Measurements from ENCODE around the gene UGT1A1. TPM values are rescaled to one million over a fixed set of nuclear protein-coding genes. Genes with fewer than 3 reads are reported as not detected.

Gene UGT1A1
- total and polyA plus RNA-seq, 10 of the 15 experiments (the other 5 are each of a cell fraction or from before 2014, with no cell fraction given): not detected

- no peaks in the 10 kb centered on the region for H3K79me2 ChIP-seq (ENCODE audit: control insufficient read depth, insufficient read depth, low read length)
- in situ Hi-C loops (cut with MboI): no loop called here
- no peak overlapping the region for H3K27ac ChIP-seq (ENCODE audit: control insufficient read depth, insufficient read depth)
- ATAC-seq (no peak), FAIRE-seq (no peak), DNase-seq (ENCODE audit: low read depth, low spot score) (no peak)
- SMC1A ChIA-PET (ENCODE audit: uncharacterized antibody, unreplicated experiment): no interaction called here
- H3K4me2 ChIP-seq (ENCODE audit: control insufficient read depth, insufficient read depth): no peak overlapping the region
- intact Hi-C loops (cut with micrococcal nuclease; ENCODE audit: unreplicated experiment): no loop called here
- H3K36me3 ChIP-seq (ENCODE audit: control insufficient read depth in 2 of 2, insufficient read depth in 2 of 2, low read length in 1 of 2): no peaks in the 10 kb centered on the region
- no peak overlapping the region for H2AFZ ChIP-seq (ENCODE audit: control insufficient read depth, low read depth, low read length)
- no peaks in the 10 kb centered on the region for H3K4me1 ChIP-seq (ENCODE audit: control insufficient read depth, insufficient read depth, low read length)
- no peaks in the 10 kb centered on the region; a peak in 3 of 4 replicates for H3K27me3 ChIP-seq (replicated peaks in 1 of 2; ENCODE audit: control insufficient read depth in 2 of 2, insufficient read depth in 2 of 2, low read length in 1 of 2)
- POLR2A ChIA-PET: no interaction called here
- WGBS (ENCODE audit: insufficient coverage, insufficient replicate concordance, low lambda C conversion rate, missing lambda C conversion rate): 60% methylated on average over 21 of the region's 21 CpGs
- RAD21 ChIA-PET (ENCODE audit: unreplicated experiment): no interaction called here
- no TSS peak for BruUV-seq (replicated peaks)
- CTCF ChIA-PET: no interaction called here
- no peak overlapping the region for H3K9ac ChIP-seq (ENCODE audit: control insufficient read depth, insufficient read depth, low read length)
- H3K9me3 ChIP-seq (replicated peaks; ENCODE audit: control insufficient read depth, insufficient read depth, low read length): no peaks in the 10 kb centered on the region
- TF ChIP-seq RCOR1 (conservative IDR thresholded peaks at IDR 0.05; ENCODE audit: low read depth, low read length) (no peak), CEBPZ (IDR thresholded peaks at IDR 0.05; ENCODE audit: low read depth, low read length) (no peak), SREBF2 (IDR thresholded peaks at IDR 0.05; ENCODE audit: low read length) (no peak), BCLAF1 (IDR thresholded peaks at IDR 0.05) (no peak), GATAD2B (conservative IDR thresholded peaks at IDR 0.05; ENCODE audit: low read depth) (no peak), PKNOX1 (IDR thresholded peaks at IDR 0.05) (no peak), BRCA1 (IDR thresholded peaks at IDR 0.05; ENCODE audit: low read depth, low read length) (no peak)
- H3K4me3 ChIP-seq: no peak overlapping the region
- H4K20me1 ChIP-seq (ENCODE audit: control insufficient read depth, insufficient read depth): no peaks in the 10 kb centered on the region
These were observed 62.2 kb downstream of the UGT1A1 start for GRCh38 chr2:233822101-233822771.

Other genes starting within 250 kb of the UGT1A1 start
Only the 7 nearest of the 12 such genes appear.
- gene UGT1A9, start 88.4 kb upstream of the UGT1A1 start, total RNA-seq (2014; rRNA removed): not detected in 2 replicates
- not detected in 2 replicates for gene UGT1A9, start 88.4 kb upstream of the UGT1A1 start, total RNA-seq (2014; rRNA removed; fragmentation: Illumina TruSeq; extraction: Trizol)
- gene UGT1A9, start 88.4 kb upstream of the UGT1A1 start, total RNA-seq (2021): not detected in 2 replicates
- not detected in 2 replicates for gene UGT1A9, start 88.4 kb upstream of the UGT1A1 start, polyA plus RNA-seq (2011; rRNA removed)
- gene UGT1A9, start 88.4 kb upstream of the UGT1A1 start, polyA plus RNA-seq (2014; fragmentation: Illumina TruSeq; extraction: Trizol): not detected in 2 replicates
- gene UGT1A9, start 88.4 kb upstream of the UGT1A1 start, polyA plus RNA-seq (2014; fragmentation: Nextera tagmentation; extraction: Ambion mirVana): not detected
- gene UGT1A9, start 88.4 kb upstream of the UGT1A1 start, polyA plus RNA-seq (2014; rRNA removed): not detected in 2 replicates
- under 1 TPM in 1 of 2 experiments, not detected in 1; 0.07 TPM for gene UGT1A9, start 88.4 kb upstream of the UGT1A1 start, polyA plus RNA-seq (2016; fragmentation: Nextera tagmentation; extraction: Ambion mirVana)
- not detected in 2 replicates for gene UGT1A7, start 78.4 kb upstream of the UGT1A1 start, total RNA-seq (2014; rRNA removed)
- gene UGT1A7, start 78.4 kb upstream of the UGT1A1 start, total RNA-seq (2014; rRNA removed; fragmentation: Illumina TruSeq; extraction: Trizol): not detected in 2 replicates
- gene UGT1A7, start 78.4 kb upstream of the UGT1A1 start, total RNA-seq (2021): not detected in 2 replicates
- gene UGT1A7, start 78.4 kb upstream of the UGT1A1 start, polyA plus RNA-seq (2011; rRNA removed): not detected in 2 replicates
- not detected in 2 replicates for gene UGT1A7, start 78.4 kb upstream of the UGT1A1 start, polyA plus RNA-seq (2014; fragmentation: Illumina TruSeq; extraction: Trizol)
- gene UGT1A7, start 78.4 kb upstream of the UGT1A1 start, polyA plus RNA-seq (2014; fragmentation: Nextera tagmentation; extraction: Ambion mirVana): not detected
- not detected in 2 replicates for gene UGT1A7, start 78.4 kb upstream of the UGT1A1 start, polyA plus RNA-seq (2014; rRNA removed)
- gene UGT1A7, start 78.4 kb upstream of the UGT1A1 start, polyA plus RNA-seq (2016; fragmentation: Nextera tagmentation; extraction: Ambion mirVana): not detected
- not detected in 2 replicates for gene UGT1A6, start 67.4 kb upstream of the UGT1A1 start, total RNA-seq (2014; rRNA removed)
- not detected in 2 replicates for gene UGT1A6, start 67.4 kb upstream of the UGT1A1 start, total RNA-seq (2014; rRNA removed; fragmentation: Illumina TruSeq; extraction: Trizol)
- not detected in 2 replicates for gene UGT1A6, start 67.4 kb upstream of the UGT1A1 start, total RNA-seq (2021)
- gene UGT1A6, start 67.4 kb upstream of the UGT1A1 start, polyA plus RNA-seq (2011; rRNA removed): not detected in 2 replicates
- gene UGT1A6, start 67.4 kb upstream of the UGT1A1 start, polyA plus RNA-seq (2014; fragmentation: Illumina TruSeq; extraction: Trizol): not detected in 2 replicates
- gene UGT1A6, start 67.4 kb upstream of the UGT1A1 start, polyA plus RNA-seq (2014; fragmentation: Nextera tagmentation; extraction: Ambion mirVana): not detected
- not detected in 2 replicates for gene UGT1A6, start 67.4 kb upstream of the UGT1A1 start, polyA plus RNA-seq (2014; rRNA removed)
- not detected for gene UGT1A6, start 67.4 kb upstream of the UGT1A1 start, polyA plus RNA-seq (2016; fragmentation: Nextera tagmentation; extraction: Ambion mirVana)
- gene UGT1A5, start 47.4 kb upstream of the UGT1A1 start, total RNA-seq (2014; rRNA removed): not detected in 2 replicates
- gene UGT1A5, start 47.4 kb upstream of the UGT1A1 start, total RNA-seq (2014; rRNA removed; fragmentation: Illumina TruSeq; extraction: Trizol): not detected in 2 replicates
- not detected in 2 replicates for gene UGT1A5, start 47.4 kb upstream of the UGT1A1 start, total RNA-seq (2021)
- not detected in 2 replicates for gene UGT1A5, start 47.4 kb upstream of the UGT1A1 start, polyA plus RNA-seq (2011; rRNA removed)
- not detected in 2 replicates for gene UGT1A5, start 47.4 kb upstream of the UGT1A1 start, polyA plus RNA-seq (2014; fragmentation: Illumina TruSeq; extraction: Trizol)
- not detected for gene UGT1A5, start 47.4 kb upstream of the UGT1A1 start, polyA plus RNA-seq (2014; fragmentation: Nextera tagmentation; extraction: Ambion mirVana)
- not detected in 2 replicates for gene UGT1A5, start 47.4 kb upstream of the UGT1A1 start, polyA plus RNA-seq (2014; rRNA removed)
- not detected for gene UGT1A5, start 47.4 kb upstream of the UGT1A1 start, polyA plus RNA-seq (2016; fragmentation: Nextera tagmentation; extraction: Ambion mirVana)
- gene UGT1A4, start 41.5 kb upstream of the UGT1A1 start, total RNA-seq (2014; rRNA removed): not detected in 2 replicates
- not detected in 2 replicates for gene UGT1A4, start 41.5 kb upstream of the UGT1A1 start, total RNA-seq (2014; rRNA removed; fragmentation: Illumina TruSeq; extraction: Trizol)
- 0.21 TPM in 1 of 2 replicates, not detected in the other for gene UGT1A4, start 41.5 kb upstream of the UGT1A1 start, total RNA-seq (2021)
- not detected in 2 replicates for gene UGT1A4, start 41.5 kb upstream of the UGT1A1 start, polyA plus RNA-seq (2011; rRNA removed)
- not detected in 2 replicates for gene UGT1A4, start 41.5 kb upstream of the UGT1A1 start, polyA plus RNA-seq (2014; fragmentation: Illumina TruSeq; extraction: Trizol)
- gene UGT1A4, start 41.5 kb upstream of the UGT1A1 start, polyA plus RNA-seq (2014; fragmentation: Nextera tagmentation; extraction: Ambion mirVana): not detected
- not detected in 2 replicates for gene UGT1A4, start 41.5 kb upstream of the UGT1A1 start, polyA plus RNA-seq (2014; rRNA removed)
- gene UGT1A4, start 41.5 kb upstream of the UGT1A1 start, polyA plus RNA-seq (2016; fragmentation: Nextera tagmentation; extraction: Ambion mirVana): not detected
- gene UGT1A3, start 31.2 kb upstream of the UGT1A1 start, total RNA-seq (2014; rRNA removed): not detected in 2 replicates
- not detected in 2 replicates for gene UGT1A3, start 31.2 kb upstream of the UGT1A1 start, total RNA-seq (2014; rRNA removed; fragmentation: Illumina TruSeq; extraction: Trizol)
- gene UGT1A3, start 31.2 kb upstream of the UGT1A1 start, total RNA-seq (2021): not detected in 2 replicates
- gene UGT1A3, start 31.2 kb upstream of the UGT1A1 start, polyA plus RNA-seq (2011; rRNA removed): not detected in 2 replicates
- gene UGT1A3, start 31.2 kb upstream of the UGT1A1 start, polyA plus RNA-seq (2014; fragmentation: Illumina TruSeq; extraction: Trizol): not detected in 2 replicates
- not detected for gene UGT1A3, start 31.2 kb upstream of the UGT1A1 start, polyA plus RNA-seq (2014; fragmentation: Nextera tagmentation; extraction: Ambion mirVana)
- gene UGT1A3, start 31.2 kb upstream of the UGT1A1 start, polyA plus RNA-seq (2014; rRNA removed): not detected in 2 replicates
- gene UGT1A3, start 31.2 kb upstream of the UGT1A1 start, polyA plus RNA-seq (2016; fragmentation: Nextera tagmentation; extraction: Ambion mirVana): not detected
- gene MROH2A, start 18.1 kb downstream of the UGT1A1 start, total RNA-seq (2014; rRNA removed): not detected in 2 replicates
- gene MROH2A, start 18.1 kb downstream of the UGT1A1 start, total RNA-seq (2014; rRNA removed; fragmentation: Illumina TruSeq; extraction: Trizol): not detected in 2 replicates
- gene MROH2A, start 18.1 kb downstream of the UGT1A1 start, total RNA-seq (2021): not detected in 2 replicates
- not detected in 2 replicates for gene MROH2A, start 18.1 kb downstream of the UGT1A1 start, polyA plus RNA-seq (2011; rRNA removed)
- gene MROH2A, start 18.1 kb downstream of the UGT1A1 start, polyA plus RNA-seq (2014; fragmentation: Illumina TruSeq; extraction: Trizol): not detected in 2 replicates
- not detected for gene MROH2A, start 18.1 kb downstream of the UGT1A1 start, polyA plus RNA-seq (2014; fragmentation: Nextera tagmentation; extraction: Ambion mirVana)
- gene MROH2A, start 18.1 kb downstream of the UGT1A1 start, polyA plus RNA-seq (2014; rRNA removed): not detected in 2 replicates
- gene MROH2A, start 18.1 kb downstream of the UGT1A1 start, polyA plus RNA-seq (2016; fragmentation: Nextera tagmentation; extraction: Ambion mirVana): not detected

Measured in GM12878 (cell line).